CD14-positive monocyte (primary cell): ENCODE measurements around the gene ISCU. TPM values are rescaled to one million over a fixed set of nuclear protein-coding genes. Genes with fewer than 3 reads are reported as not detected.

ENCODE experiments used
- DNase-seq, 3 donors: peaks; one replicate each; pipeline ENCODE4 v3.0.0-alpha.2; 2011 to 2022
- H2AFZ ChIP-seq: 2 replicates; pipeline ENCODE4 v1.6.0; 2012; ENCODE audit warnings: mild to moderate bottlenecking, low read depth, low read length, inconsistent platforms; ENCODE audit not compliant: insufficient read depth, poor library complexity, severe bottlenecking
- H3K27ac ChIP-seq, 2 donors: 1 replicate in 1 of 2; 2 replicates in 1 of 2; pipeline ENCODE4 v1.5.1; 2012 to 2013; ENCODE audit warnings: low read length in 2 of 2, control low read depth in 1 of 2, inconsistent platforms in 1 of 2, low read depth in 1 of 2, mild to moderate bottlenecking in 1 of 2
- H3K27me3 ChIP-seq, 2 donors: one replicate each; pipeline versions ENCODE4 v1.6.0 to v1.6.1; 2011 to 2013; ENCODE audit warnings: low read length in 2 of 2; ENCODE audit not compliant: control insufficient read depth in 2 of 2, insufficient read depth in 2 of 2
- H3K36me3 ChIP-seq, 2 donors: replicated peaks in 1 of 2; 1 replicate in 1 of 2; 2 replicates in 1 of 2; pipeline versions ENCODE4 v1.5.1 to v1.6.1; 2012 to 2013; ENCODE audit warnings: low read length in 2 of 2, control low read depth in 1 of 2, inconsistent platforms in 1 of 2, mild to moderate bottlenecking in 1 of 2; ENCODE audit not compliant: insufficient read depth in 2 of 2, control insufficient read depth in 1 of 2
- H3K4me1 ChIP-seq, 2 donors: 1 replicate in 1 of 2; 2 replicates in 1 of 2; pipeline versions ENCODE4 v1.5.1 to v1.6.1; 2012 to 2013; ENCODE audit warnings: low read length in 2 of 2, control low read depth in 1 of 2, inconsistent platforms in 1 of 2, mild to moderate bottlenecking in 1 of 2, moderate library complexity in 1 of 2; ENCODE audit not compliant: insufficient read depth in 2 of 2, control insufficient read depth in 1 of 2
- H3K4me2 ChIP-seq: replicated peaks from 2 replicates; pipeline ENCODE3; 2012; ENCODE audit warnings: low read length, moderate library complexity, mild to moderate bottlenecking; ENCODE audit not compliant: poor library complexity, severe bottlenecking; ENCODE audit errors: extremely low read depth
- H3K4me3 ChIP-seq, 3 experiments: fragments of 200-600 bp in 1 of 3; sonication (generic) in 1 of 3; replicated peaks in 1 of 3; 1 replicate in 2 of 3; 2 replicates in 1 of 3; pipeline ENCODE4 v1.5.1; 2011 to 2013; ENCODE audit warnings: low read length in 3 of 3, mild to moderate bottlenecking in 3 of 3, control low read depth in 2 of 3, low read depth in 2 of 3, inconsistent platforms in 1 of 3, moderate library complexity in 1 of 3
- H3K79me2 ChIP-seq: 2 replicates; pipeline ENCODE4 v1.6.0; 2012; ENCODE audit warnings: mild to moderate bottlenecking, control low read depth, inconsistent platforms, low read length, moderate library complexity; ENCODE audit not compliant: insufficient read depth
- H3K9ac ChIP-seq: 2 replicates; pipeline ENCODE4 v1.6.0; 2017; ENCODE audit warnings: low read length, mild to moderate bottlenecking; ENCODE audit not compliant: insufficient read depth, poor library complexity, severe bottlenecking
- H3K9me3 ChIP-seq, 2 donors: replicated peaks in 1 of 2; 1 replicate in 1 of 2; 2 replicates in 1 of 2; pipeline versions ENCODE4 v1.5.1 to v1.6.1; 2012 to 2013; ENCODE audit warnings: low read length in 2 of 2, control low read depth in 1 of 2; ENCODE audit not compliant: control insufficient read depth in 1 of 2, insufficient read depth in 1 of 2
- H4K20me1 ChIP-seq: 2 replicates; pipeline ENCODE4 v1.6.0; 2012; ENCODE audit warnings: mild to moderate bottlenecking, low read length, control low read depth, moderate library complexity; ENCODE audit not compliant: insufficient read depth
- H3K27ac Mint-ChIP-seq, 7 donors: one replicate each; pipeline ENCODE4 v1.8.0; 2020; ENCODE audit warnings: mild to moderate bottlenecking in 7 of 7, mixed read lengths in 7 of 7, moderate library complexity in 6 of 7, inconsistent platforms in 2 of 7
- H3K27me3 Mint-ChIP-seq, 3 donors: one replicate each; pipeline ENCODE4 v1.8.0; 2021 to 2022; ENCODE audit warnings: low read depth in 3 of 3, mild to moderate bottlenecking in 3 of 3, mixed read lengths in 3 of 3, moderate library complexity in 3 of 3, inconsistent platforms in 1 of 3
- H3K36me3 Mint-ChIP-seq, 2 donors: one replicate each; pipeline ENCODE4 v1.8.0; 2020; ENCODE audit warnings: mixed read lengths in 2 of 2, inconsistent platforms in 1 of 2, mild to moderate bottlenecking in 1 of 2
- H3K4me1 Mint-ChIP-seq: one replicate; pipeline ENCODE4 v1.8.0; 2020; ENCODE audit warnings: mild to moderate bottlenecking, mixed read lengths
- H3K4me3 Mint-ChIP-seq, 2 donors: one replicate each; pipeline ENCODE4 v1.8.0; 2020; ENCODE audit warnings: mild to moderate bottlenecking in 2 of 2, mixed read lengths in 2 of 2, moderate library complexity in 1 of 2
- H3K9me3 Mint-ChIP-seq, 7 donors: one replicate each; pipeline ENCODE4 v1.8.0; 2020 to 2022; ENCODE audit warnings: mixed read lengths in 7 of 7, mild to moderate bottlenecking in 6 of 7, moderate library complexity in 6 of 7, inconsistent platforms in 2 of 7
- CTCF ChIP-seq: fragments of 200-600 bp; IDR thresholded peaks from one replicate; pipeline ENCODE4 v1.8.0; 2022; ENCODE audit warnings: antibody characterized with exemption, mild to moderate bottlenecking
- WGBS: methylation state at CpG from one replicate; pipeline ENCODE4 v1.1.5; 2013; ENCODE audit warnings: missing lambda C conversion rate; ENCODE audit not compliant: insufficient coverage; 5-methylcytosine and 5-hydroxymethylcytosine counted together
- intact Hi-C, 2 donors: fragments of 100-400 bp; cut with micrococcal nuclease; formaldehyde crosslinking; loops; one replicate each; pipeline versions ENCODE4 v1.15.0 to v1.15.1; 2023
- polyA plus RNA-seq, 3 donors: library from polyadenylated mRNA; depleted of rRNA in 1 of 3; unstranded in 2 of 3; stranded (reverse) in 1 of 3; fragments of 300-500 nt in 2 of 3; fragments of >200 nt in 1 of 3; fragmentation: Illumina TruSeq in 2 of 3; gene quantifications; 1 replicate in 2 of 3; 2 replicates in 1 of 3; pipeline ENCODE4 v1.2.3, GENCODE V29; 2012 to 2021

The ISCU gene
- polyA plus RNA-seq, 3 donors: 90.9 to 114 (median 111) TPM

GRCh38 chr12:108568338-108569154 lies 6.2 kb downstream of the ISCU start:
- H3K4me1 Mint-ChIP-seq: peaks cover 27% of the 10 kb centered on the region
- Histone ChIP-seq H3K4me2 (no peak overlapping the region), H4K20me1 (no peaks in the 10 kb centered on the region), H3K4me1 (peaks cover 30 to 39% of the 10 kb centered on the region in 2 donors), H3K79me2 (peaks cover 6% of the 10 kb centered on the region), H3K27me3 (no peaks in the 10 kb centered on the region), H3K9me3 (no peaks in the 10 kb centered on the region), H3K4me3 (no peak overlapping the region), H3K36me3 (peaks cover 33 to 57% of the 10 kb centered on the region in 2 donors), H3K27ac (peak overlapping the region in 1 of 2 donors; percentile 70), H2AFZ (no peak overlapping the region), H3K9ac (no peak overlapping the region)
- DNase-seq: no peak
- TF ChIP-seq CTCF: no peak
- no peaks in the 10 kb centered on the region for H3K9me3 Mint-ChIP-seq
- peaks cover 50 to 55% of the 10 kb centered on the region in 2 donors for H3K36me3 Mint-ChIP-seq
- peaks cover 0 to 2% (median 2%) of the 10 kb centered on the region in 3 donors for H3K27me3 Mint-ChIP-seq
- H3K27ac Mint-ChIP-seq: peak overlapping the region in 3 of 7 donors; percentile 49 to 67 (median 66)
- intact Hi-C loops: loop anchor here in 1 of 2 donors (10.0 kb wide), 1 partner anchor 386 kb away; no protein-coding TSS in a partner anchor
- no peak overlapping the region for H3K4me3 Mint-ChIP-seq
- 71% methylated on average over 8 of the region's 10 CpGs for WGBS

GRCh38 chr12:108570743-108571608 lies 8.6 kb downstream of the ISCU start:
- no peak overlapping the region for H3K4me3 Mint-ChIP-seq
- H3K27ac ChIP-seq: no peak overlapping the region
- no peak overlapping the region for H3K4me2 ChIP-seq

More at GRCh38 chr12:108570743-108571608, 8.6 kb downstream of the ISCU start:
- intact Hi-C loops: loop anchor here in 1 of 2 donors (10.0 kb wide), 1 partner anchor 384 kb away; no protein-coding TSS in a partner anchor
- 75% methylated on average over 2 of the region's 3 CpGs for WGBS
- H3K9me3 Mint-ChIP-seq: no peaks in the 10 kb centered on the region
- no peaks in the 10 kb centered on the region for H4K20me1 ChIP-seq
- H3K9ac ChIP-seq: no peak overlapping the region
- H3K27me3 ChIP-seq: no peaks in the 10 kb centered on the region
- no peak overlapping the region for H3K4me3 ChIP-seq
- peaks cover 18 to 37% of the 10 kb centered on the region in 2 donors for H3K36me3 ChIP-seq
- H3K27ac Mint-ChIP-seq: no peak overlapping the region
- H3K9me3 ChIP-seq: no peaks in the 10 kb centered on the region
- peaks cover 29 to 39% of the 10 kb centered on the region in 2 donors for H3K36me3 Mint-ChIP-seq
- no peak for DNase-seq
- no peaks in the 10 kb centered on the region for H3K79me2 ChIP-seq
- peaks cover 20 to 22% of the 10 kb centered on the region in 2 donors for H3K4me1 ChIP-seq
- peaks cover 19% of the 10 kb centered on the region for H3K4me1 Mint-ChIP-seq
- no peak overlapping the region for H2AFZ ChIP-seq
- no peak for TF ChIP-seq CTCF
- H3K27me3 Mint-ChIP-seq: peaks cover 2% of the 10 kb centered on the region in 3 donors
